C4-2B (cell line): ENCODE results near the gene RAB40B.

Source experiments
- H3K27ac ChIP-seq: fragments of 450-650 bp; 2 replicates; pipeline ENCODE4 v1.5.1; 2017
- CTCF ChIP-seq: fragments of 450-650 bp; conservative IDR thresholded peaks from 2 replicates; pipeline ENCODE4 v1.5.1; 2017; ENCODE audit warnings: mild to moderate bottlenecking
- ZFX ChIP-seq: fragments of 450-650 bp; IDR thresholded peaks from 2 replicates; pipeline ENCODE4 v1.6.1; 2017

Gene RAB40B

GRCh38 chr17:82657926-82658325 is 40.6 kb downstream of the RAB40B start:
- H3K27ac ChIP-seq: no peak overlapping the region
- TF ChIP-seq CTCF: no peak
- no peak for TF ChIP-seq ZFX

GRCh38 chr17:82656266-82656665 is 42.2 kb downstream of the RAB40B start:
- H3K27ac ChIP-seq: no peak overlapping the region; the same call in 1 of the 2 replicates

GRCh38 chr17:82655523-82655922 is 43.0 kb downstream of the RAB40B start:
- H3K27ac ChIP-seq: peak overlapping the region; percentile 72
- no peak for TF ChIP-seq CTCF
- no peak for TF ChIP-seq ZFX

More at GRCh38 chr17:82656266-82656665, 42.2 kb downstream of the RAB40B start:
- TF ChIP-seq CTCF: no peak
- TF ChIP-seq ZFX: no peak

- TF ChIP-seq CTCF: no peak
- peak; percentile 54; the same call in 1 of the 2 replicates for TF ChIP-seq ZFX
- H3K27ac ChIP-seq: peak overlapping the region; percentile 72
These were observed 43.4 kb downstream of the RAB40B start for GRCh38 chr17:82655038-82655479.

- H3K27ac ChIP-seq: peak overlapping the region; percentile 72
These were observed 43.9 kb downstream of the RAB40B start for GRCh38 chr17:82654611-82655010.

- no peak for TF ChIP-seq ZFX
- TF ChIP-seq CTCF: no peak
- peak overlapping the region; percentile 72 for H3K27ac ChIP-seq
These were observed 44.6 kb downstream of the RAB40B start for GRCh38 chr17:82653651-82654528.

GRCh38 chr17:82650723-82651122 is 47.8 kb downstream of the RAB40B start:
- H3K27ac ChIP-seq: no peak overlapping the region
- TF ChIP-seq CTCF: no peak
- TF ChIP-seq ZFX: no peak
